Caco-2 (cell line): ENCODE measurements around the gene MYADML2. TPM values are rescaled to one million over a fixed set of nuclear protein-coding genes. Genes with fewer than 3 reads are reported as not detected.

Experiments used
- BruUV-seq: library from RNA; stranded (reverse); fragments of 400-500 nt; replicated peaks from 2 replicates; lab custom pipeline; 2021; lab: Mats Ljungman, UMichigan
- CTCF ChIA-PET: fragments of 300-600 bp; sonication (Branson Sonifier 250); formaldehyde crosslinking; loops from one replicate; lab custom pipeline; 2022; ENCODE audit warnings: antibody characterized with exemption; lab: Charles Lee
- POLR2A ChIA-PET: fragments of 300-600 bp; sonication (Branson Sonifier 250); formaldehyde crosslinking; loops from one replicate; lab custom pipeline; 2022; ENCODE audit warnings: antibody characterized with exemption; lab: Charles Lee
- DNase-seq, 2 experiments: peaks; one replicate each; pipeline versions ENCODE4 v3.0.0 to v3.0.0-alpha.2; 2020 to 2022
- H3K27me3 ChIP-seq: replicated peaks from 2 replicates; pipeline ENCODE4 v1.6.0; 2011; ENCODE audit warnings: low read length; ENCODE audit not compliant: control insufficient read depth, insufficient read depth
- H3K36me3 ChIP-seq: 2 replicates; pipeline ENCODE4 v1.5.1; 2011; ENCODE audit warnings: low read length; ENCODE audit not compliant: control insufficient read depth, insufficient read depth
- H3K4me1 ChIP-seq: fragments of 250-450 bp; sonication (Bioruptor Pico); 2 replicates; pipeline ENCODE4 v1.5.1; 2020; ENCODE audit warnings: mild to moderate bottlenecking
- H3K4me3 ChIP-seq: 2 replicates; pipeline ENCODE4 v1.5.1; 2011; ENCODE audit warnings: low read depth, mild to moderate bottlenecking, control low read depth, low read length
- H3K9me3 ChIP-seq: fragments of 250-450 bp; sonication (Bioruptor Pico); 2 replicates; pipeline ENCODE4 v1.5.1; 2020; ENCODE audit warnings: mild to moderate bottlenecking, moderate library complexity
- H3K27ac Mint-ChIP-seq: one replicate; pipeline ENCODE4 v1.8.0; 2022; ENCODE audit warnings: mixed read lengths; ENCODE audit not compliant: unreplicated experiment
- H3K27me3 Mint-ChIP-seq: one replicate; pipeline ENCODE4 v1.8.0; 2022; ENCODE audit warnings: mixed read lengths; ENCODE audit not compliant: insufficient read depth, unreplicated experiment
- H3K36me3 Mint-ChIP-seq: one replicate; pipeline ENCODE4 v1.8.0; 2022; ENCODE audit warnings: mild to moderate bottlenecking, mixed read lengths; ENCODE audit not compliant: insufficient read depth, unreplicated experiment
- H3K4me1 Mint-ChIP-seq: one replicate; pipeline ENCODE4 v1.8.0; 2022; ENCODE audit warnings: low read depth, mixed read lengths; ENCODE audit not compliant: unreplicated experiment
- H3K4me3 Mint-ChIP-seq: one replicate; pipeline ENCODE4 v1.8.0; 2022; ENCODE audit warnings: mild to moderate bottlenecking, moderate library complexity, mixed read lengths; ENCODE audit not compliant: unreplicated experiment
- H3K9me3 Mint-ChIP-seq: one replicate; pipeline ENCODE4 v1.8.0; 2022; ENCODE audit warnings: mixed read lengths; ENCODE audit not compliant: unreplicated experiment
- intact Hi-C: fragments of 100-400 bp; cut with micrococcal nuclease; formaldehyde crosslinking; loops from one replicate; pipeline ENCODE4 v1.10.0; 2022; ENCODE audit not compliant: unreplicated experiment
- total RNA-seq: library from RNA; stranded (reverse); gene quantifications from 2 replicates; pipeline ENCODE4 v1.2.3, GENCODE V29; 2022
- TF ChIP-seq, protein P1 (sequence below), 2 experiments: fragments of 200-600 bp in 1 of 2; IDR thresholded peaks; 1 replicate in 1 of 2; 2 replicates in 1 of 2; pipeline versions ENCODE4 v1.5.1 to v1.8.0; 2011 to 2022; ENCODE audit warnings: antibody characterized with exemption in 1 of 2, control low read depth in 1 of 2, inconsistent platforms in 1 of 2, low read depth in 1 of 2, low read length in 1 of 2, mild to moderate bottlenecking in 1 of 2, moderate library complexity in 1 of 2; ENCODE audit not compliant: insufficient read depth in 1 of 2, severe bottlenecking in 1 of 2, unreplicated experiment in 1 of 2

MYADML2 gene
- total RNA-seq, 1 experiment from 2014 or later, result not detected

DNA sequence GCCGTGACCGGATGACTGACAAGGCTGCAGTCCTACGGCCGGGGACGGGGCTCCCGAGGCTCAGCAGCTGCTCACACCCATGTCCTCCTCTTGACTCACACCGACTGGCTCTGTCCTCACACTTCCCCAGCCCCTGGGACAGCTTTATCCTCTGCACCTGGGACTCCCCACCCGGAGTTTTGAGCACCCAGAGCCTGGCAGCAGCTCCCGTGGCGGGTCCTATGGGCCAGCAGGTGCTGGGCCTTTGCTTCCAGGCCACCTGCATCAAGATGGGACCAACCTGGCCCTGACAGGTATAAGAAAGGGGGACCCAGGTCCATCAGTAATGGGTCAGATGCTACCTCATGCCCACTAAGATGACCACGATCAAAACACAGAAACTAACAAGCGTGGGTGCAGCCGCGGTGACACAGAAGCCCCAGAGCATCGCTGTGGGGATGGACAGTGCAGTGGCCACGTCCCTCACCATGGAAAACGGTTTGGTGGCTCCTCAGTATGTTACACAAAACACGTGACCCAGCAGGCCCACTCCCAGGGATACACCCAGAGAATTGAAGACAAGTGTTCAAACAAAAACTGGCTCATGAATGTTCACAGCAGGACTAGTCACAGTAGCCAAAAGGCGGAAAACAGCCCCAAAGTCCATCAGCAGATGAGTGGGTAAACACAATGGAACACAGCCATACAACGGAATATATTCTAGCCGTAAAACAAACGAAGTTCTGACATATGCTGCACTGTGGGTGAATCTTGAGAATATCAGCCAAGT lies 17.2 kb upstream of the MYADML2 start:
- Histone ChIP-seq H3K9me3 (no peaks in the 10 kb centered on the region), H3K27me3 (0 out of 2 replicates have a peak, but pooled peaks cover 1% of the 10 kb centered on the region), H3K4me3 (no peak overlapping the region), H3K4me1 (peaks cover 36% of the 10 kb centered on the region), H3K36me3 (no peaks in the 10 kb centered on the region)
- TF ChIP-seq, protein P1, sequence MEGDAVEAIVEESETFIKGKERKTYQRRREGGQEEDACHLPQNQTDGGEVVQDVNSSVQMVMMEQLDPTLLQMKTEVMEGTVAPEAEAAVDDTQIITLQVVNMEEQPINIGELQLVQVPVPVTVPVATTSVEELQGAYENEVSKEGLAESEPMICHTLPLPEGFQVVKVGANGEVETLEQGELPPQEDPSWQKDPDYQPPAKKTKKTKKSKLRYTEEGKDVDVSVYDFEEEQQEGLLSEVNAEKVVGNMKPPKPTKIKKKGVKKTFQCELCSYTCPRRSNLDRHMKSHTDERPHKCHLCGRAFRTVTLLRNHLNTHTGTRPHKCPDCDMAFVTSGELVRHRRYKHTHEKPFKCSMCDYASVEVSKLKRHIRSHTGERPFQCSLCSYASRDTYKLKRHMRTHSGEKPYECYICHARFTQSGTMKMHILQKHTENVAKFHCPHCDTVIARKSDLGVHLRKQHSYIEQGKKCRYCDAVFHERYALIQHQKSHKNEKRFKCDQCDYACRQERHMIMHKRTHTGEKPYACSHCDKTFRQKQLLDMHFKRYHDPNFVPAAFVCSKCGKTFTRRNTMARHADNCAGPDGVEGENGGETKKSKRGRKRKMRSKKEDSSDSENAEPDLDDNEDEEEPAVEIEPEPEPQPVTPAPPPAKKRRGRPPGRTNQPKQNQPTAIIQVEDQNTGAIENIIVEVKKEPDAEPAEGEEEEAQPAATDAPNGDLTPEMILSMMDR (IDR thresholded peaks at IDR 0.05; ENCODE audit: insufficient read depth in 1 of 2, low read depth in 1 of 2, low read length in 1 of 2, severe bottlenecking in 1 of 2, unreplicated experiment in 1 of 2), result no peak
- H3K4me3 Mint-ChIP-seq, result no peak overlapping the region
- H3K4me1 Mint-ChIP-seq, result no peaks in the 10 kb centered on the region
- no peaks in the 10 kb centered on the region for H3K9me3 Mint-ChIP-seq
- ChIA-PET POLR2A (no interaction called here), CTCF (interaction anchor here (0.6 kb wide), 1 partner anchor 148 kb away, joined by 4 read pairs; no protein-coding TSS in a partner anchor)
- intact Hi-C loops, result no loop called here
- no TSS peak for BruUV-seq
- H3K27ac Mint-ChIP-seq, result no peak overlapping the region
- DNase-seq, result no peak
- H3K27me3 Mint-ChIP-seq, result no peaks in the 10 kb centered on the region
- H3K36me3 Mint-ChIP-seq, result peaks cover 7% of the 10 kb centered on the region

DNA sequence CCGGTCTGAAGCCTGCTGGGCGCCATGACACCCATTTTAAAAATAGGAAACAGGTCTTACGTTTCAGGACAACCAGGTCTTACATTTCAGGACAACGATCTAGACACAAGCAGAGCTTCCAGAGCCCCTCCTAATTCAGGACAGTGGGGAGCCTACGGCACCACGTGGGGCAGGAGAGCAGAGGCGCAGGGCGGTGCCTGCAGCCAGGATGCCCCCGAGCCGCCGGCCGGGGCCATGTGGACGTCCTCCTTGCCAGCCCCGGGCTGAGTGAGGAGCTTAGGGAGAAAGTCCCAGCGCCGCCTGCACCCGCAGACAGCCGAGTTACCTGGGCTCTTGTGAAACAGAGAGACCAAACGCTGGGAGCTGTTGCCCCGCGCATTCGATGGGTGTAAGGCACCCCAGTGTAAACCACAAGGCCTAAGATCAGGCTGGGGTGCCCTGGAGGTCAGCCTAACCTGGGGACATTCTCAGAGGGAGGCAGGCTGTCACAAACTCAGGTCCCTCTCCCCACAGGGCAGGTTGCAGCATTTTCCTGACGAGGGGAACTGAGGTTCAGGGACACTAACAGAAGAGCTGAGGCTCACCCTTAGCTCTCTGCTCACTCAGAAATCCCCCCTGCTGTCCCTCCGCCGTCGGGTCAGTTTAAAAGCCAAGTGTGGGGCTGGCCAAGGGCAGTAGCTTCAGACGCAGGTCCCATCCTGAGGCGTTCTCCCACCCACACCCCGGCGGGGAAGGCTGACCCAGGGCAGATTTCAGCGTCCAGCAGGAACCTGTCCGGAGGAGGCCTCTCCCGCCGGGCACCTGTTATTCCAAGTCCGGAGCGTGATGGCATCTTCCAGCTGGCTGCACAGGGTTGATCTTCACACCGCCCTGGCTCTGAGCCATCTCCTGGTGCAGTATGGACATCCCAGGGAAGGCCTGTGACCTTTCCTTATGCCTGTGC lies 15.7 kb upstream of the MYADML2 start:
- CTCF ChIA-PET, result interaction anchor here (0.6 to 0.9 kb wide), 3 partner anchors 58 to 140 kb away, joined by 3 to 5 read pairs (median 4); partner anchors contain the start of gene DCXR
- no peaks in the 10 kb centered on the region for H3K27me3 Mint-ChIP-seq

More for the DNA sequence above, 15.7 kb upstream of the MYADML2 start:
- Histone ChIP-seq H3K27me3 (0 out of 2 replicates have a peak, but pooled peaks cover 1% of the 10 kb centered on the region), H3K4me3 (no peak overlapping the region), H3K36me3 (no peaks in the 10 kb centered on the region), H3K9me3 (no peaks in the 10 kb centered on the region), H3K4me1 (peaks cover 28% of the 10 kb centered on the region)
- intact Hi-C loops, result no loop called here
- POLR2A ChIA-PET, result no interaction called here
- Mint-ChIP-seq H3K4me1 (no peaks in the 10 kb centered on the region), H3K9me3 (no peaks in the 10 kb centered on the region), H3K27ac (no peak overlapping the region), H3K4me3 (peak overlapping the region; percentile 31), H3K36me3 (peaks cover 7% of the 10 kb centered on the region)
- DNase-seq, result no peak
- BruUV-seq, result no TSS peak
- TF ChIP-seq, protein P1 (IDR thresholded peaks at IDR 0.05; ENCODE audit: insufficient read depth in 1 of 2, low read depth in 1 of 2, low read length in 1 of 2, severe bottlenecking in 1 of 2, unreplicated experiment in 1 of 2), result no peak
